HG02943 (cell line): ENCODE measurements around the gene NCOA7.
"Not testable (repeated sequence)": the region's sequence is repeated elsewhere in the genome, so short reads cannot be mapped to it uniquely, and the experiment has no call there.

Experiments
- ATAC-seq: cut with Tn5 transposase; IDR thresholded peaks from one replicate; pipeline ENCODE4 v1.9.1; 2021; ENCODE audit warnings: mild to moderate bottlenecking, low read depth, moderate library complexity; ENCODE audit not compliant: unreplicated experiment

Gene NCOA7

DNA sequence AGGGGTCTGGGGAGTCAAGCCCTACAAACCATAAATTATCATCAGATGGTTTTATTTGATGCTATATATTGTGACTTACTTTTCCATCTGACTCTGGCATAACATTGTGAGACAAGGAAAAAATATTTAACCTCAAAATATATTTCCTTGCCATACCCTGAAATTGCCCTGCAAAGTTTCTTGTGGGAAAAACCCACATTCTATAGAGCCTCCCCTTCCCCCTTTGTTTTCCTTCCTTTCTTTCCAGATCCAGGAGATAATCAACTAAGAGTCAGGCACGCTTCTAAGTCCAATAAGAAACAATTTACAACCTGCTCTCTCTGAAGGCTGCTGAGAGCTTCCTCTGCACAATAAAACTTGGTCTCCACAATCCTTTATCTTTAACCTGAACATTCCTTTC, 148.3 kb downstream of the NCOA7 start:
- no peak for ATAC-seq

DNA sequence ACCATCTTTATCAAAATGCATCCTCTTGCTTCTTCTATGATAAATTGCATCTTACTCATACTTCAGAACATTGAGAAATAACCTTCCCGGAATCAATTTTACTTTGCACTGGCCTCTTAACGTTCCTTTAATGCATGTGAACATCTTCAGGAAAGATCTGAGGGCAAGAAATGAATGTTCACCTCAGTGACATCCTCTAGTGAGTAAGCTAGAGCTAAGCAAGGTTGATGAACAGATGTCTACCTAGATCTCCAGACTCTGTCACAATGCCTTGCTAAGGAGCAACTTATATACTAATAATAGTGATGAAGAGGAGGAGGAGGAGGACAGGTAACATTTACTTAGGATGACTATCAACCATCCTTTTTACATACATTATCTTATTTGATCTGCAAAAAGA, 149.0 kb downstream of the NCOA7 start:
- no peak for ATAC-seq

DNA sequence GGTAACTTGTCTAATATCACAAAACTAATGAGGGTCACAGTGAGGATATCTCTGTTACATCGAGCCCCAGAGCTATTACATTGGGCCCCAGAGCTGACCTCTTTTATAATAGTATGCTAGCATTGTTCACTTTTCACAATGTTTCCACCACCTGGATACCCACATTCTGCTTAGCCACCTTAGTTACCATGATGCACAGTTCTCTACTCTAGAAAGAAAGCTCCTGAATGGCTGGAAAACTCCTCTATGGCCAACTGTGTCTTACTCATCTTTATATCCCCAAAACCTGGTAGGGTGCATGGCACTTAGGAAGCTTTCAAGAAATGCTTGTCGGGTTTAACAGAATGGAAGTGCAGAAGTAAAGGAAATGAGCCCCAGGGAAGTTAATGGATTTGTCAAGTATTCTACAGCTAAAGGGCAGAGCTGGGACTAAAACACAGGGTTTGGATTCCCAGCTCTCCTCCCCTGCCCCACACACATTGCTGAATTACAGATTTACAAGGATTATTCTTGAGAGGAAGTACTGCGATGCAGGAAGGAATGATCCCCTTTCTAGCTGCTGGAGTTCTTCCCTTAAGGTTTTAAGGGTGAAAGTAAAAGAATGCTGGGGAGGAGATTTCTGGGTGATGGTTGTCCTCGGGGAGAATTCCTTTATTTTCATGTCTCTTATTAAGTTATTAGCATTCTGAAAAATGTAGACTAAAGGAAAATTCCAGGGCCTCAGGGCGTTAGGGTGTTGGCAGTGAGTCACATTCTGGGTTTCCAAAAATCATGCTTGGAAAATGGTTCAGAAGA, 149.7 kb downstream of the NCOA7 start:
- ATAC-seq: no peak

DNA sequence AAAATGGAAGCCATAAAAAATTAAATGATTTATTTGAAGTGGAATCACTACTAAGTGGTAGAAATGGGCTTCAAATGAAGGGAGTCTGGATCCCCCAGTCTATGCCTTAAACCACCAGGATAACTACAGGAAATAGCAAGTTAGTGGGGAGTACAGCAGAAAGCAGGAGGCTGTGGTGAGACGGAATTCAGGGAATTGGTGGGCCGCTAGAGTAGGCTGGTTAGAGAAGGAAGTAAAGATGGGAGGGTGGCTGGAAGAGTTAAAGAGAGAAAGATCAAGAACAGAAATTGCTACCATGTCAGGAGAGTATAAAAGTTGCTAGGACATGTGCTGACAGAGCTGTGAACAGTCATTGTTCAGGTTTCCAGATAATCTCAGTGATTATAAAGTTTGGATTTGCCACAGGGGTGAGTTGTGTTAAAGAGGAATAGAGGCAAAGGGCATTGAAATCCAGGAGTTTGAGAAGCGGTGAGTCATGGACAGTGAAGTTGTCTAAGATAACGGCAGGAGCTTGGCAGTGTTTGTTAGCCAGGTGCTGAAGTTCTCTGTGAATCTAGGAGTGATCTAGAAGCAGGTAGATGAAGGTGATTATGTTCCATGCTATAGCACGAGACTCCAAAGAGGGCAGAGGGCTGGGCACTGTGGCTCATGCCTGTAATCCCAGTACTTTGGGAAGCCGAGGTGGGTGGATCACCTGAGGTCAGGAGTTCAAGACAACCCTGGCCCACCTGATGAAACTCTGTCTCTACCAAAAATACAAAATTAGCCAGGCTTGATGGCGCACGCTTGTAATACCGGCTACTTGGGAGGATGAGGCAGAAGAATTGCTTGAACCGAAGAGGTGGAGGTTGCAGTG, 152.1 kb downstream of the NCOA7 start:
- no peak for ATAC-seq

DNA sequence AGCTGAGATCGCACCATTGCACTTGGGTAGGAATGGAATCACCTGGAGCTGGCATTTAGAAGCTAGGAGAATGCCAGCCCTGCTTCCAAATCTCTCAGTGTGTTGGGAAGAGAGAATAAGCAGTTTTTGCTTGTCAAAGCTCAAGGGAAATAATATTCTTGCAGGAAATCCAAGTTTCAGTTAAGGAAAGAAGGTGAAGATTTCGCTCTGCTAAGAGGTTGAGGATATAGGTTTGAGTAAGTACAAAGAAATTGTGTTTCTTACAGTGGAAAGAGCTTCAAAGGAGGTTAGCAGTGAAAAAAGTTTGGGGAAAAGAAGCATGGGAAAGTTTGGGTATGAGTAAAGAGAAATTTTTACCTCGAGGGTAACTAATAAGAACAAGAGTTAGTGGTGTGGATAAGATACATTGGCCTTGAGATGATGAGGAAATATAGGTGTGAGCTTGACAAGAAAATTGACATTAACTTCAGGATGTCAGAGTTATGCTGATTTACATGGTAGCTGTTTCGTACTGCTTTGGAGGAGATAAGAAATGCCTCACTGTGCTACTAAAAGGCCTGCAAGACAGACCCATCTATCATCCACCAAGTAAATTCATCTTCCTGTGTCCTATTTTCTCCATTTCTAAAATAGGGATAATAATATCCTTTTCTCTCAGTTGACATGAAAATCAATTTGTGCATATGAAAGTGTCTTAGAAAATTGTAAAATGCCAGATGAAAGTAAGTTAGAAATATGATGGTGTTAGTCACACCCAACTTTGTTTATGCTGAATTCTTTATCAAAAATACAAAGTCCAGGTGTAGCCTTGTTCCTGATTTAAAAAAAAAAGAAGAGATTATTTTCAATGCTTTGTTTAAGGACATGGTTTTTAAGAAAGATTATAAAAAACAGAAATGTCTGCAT, 153.0 kb downstream of the NCOA7 start:
- ATAC-seq: no peak

DNA sequence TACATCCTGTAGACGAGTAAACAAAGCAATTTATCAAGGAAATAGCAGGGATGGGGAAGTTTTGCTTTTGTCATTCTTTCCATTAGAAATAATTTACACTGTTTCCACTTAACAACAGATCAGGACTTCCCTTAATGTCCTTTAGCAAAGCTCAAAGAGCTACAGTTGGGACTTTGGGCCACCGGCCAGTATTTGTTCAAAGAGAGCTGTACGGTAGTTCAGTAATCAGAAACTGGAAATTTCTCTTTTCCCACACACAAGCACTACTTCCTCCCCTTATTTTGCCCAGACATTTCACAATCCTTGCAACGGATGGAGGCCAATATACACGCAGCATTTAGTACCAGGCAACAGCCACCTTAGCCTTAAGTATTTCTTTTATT, 153.7 kb downstream of the NCOA7 start:
- no peak for ATAC-seq

DNA sequence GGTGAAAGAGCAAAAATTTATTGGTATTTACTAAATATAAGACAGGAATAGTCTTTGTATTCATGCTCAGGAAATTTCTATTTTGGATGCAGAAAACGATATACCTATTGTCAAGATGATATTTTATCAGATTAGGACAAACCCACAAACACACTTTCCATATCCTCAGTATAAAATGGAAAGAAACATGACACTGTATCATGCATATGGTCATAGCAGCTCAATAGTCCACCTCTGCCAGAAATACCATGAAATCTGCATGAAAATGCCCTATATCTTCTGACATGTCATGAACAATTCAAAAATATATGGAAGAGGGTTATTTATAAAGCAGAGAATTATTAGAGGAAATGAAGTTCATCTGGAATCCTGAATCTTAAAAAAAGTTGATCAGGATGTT, 154.1 kb downstream of the NCOA7 start:
- ATAC-seq: no peak

DNA sequence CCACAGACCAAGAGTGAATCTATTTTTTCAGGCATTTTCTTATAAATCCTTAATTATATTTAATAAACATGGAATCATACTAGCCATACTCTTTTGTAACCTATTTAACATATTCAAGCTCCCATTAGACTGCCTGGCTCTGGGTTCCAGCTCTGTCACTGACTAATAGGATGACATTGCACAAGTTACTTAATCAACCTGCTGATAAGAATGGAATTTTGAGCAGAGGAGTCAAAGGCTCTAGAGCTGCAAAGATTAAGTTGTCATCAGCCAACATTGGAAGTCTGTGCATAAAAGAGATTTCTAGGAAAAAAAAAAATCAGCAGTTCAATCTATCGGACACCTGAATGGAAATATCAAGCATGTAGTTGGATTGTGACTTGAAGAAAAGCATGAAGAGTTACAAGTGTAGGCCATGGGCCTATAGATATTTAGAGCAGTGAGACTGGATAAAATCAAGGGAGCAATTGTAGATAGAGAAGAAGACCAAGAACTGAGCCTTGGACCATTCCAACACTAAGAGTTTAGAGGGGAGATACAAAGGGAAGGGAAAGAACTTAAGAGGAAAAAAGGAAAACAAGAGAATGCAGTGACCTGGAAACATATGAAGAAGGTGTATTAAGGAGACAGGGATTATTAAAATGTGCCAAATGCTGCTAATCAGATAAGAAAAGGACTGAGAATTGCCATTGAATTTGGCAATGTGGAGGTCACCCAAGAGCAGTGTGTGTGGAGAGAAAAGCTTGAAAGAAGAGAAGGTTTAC, 154.8 kb downstream of the NCOA7 start:
- no peak for ATAC-seq

DNA sequence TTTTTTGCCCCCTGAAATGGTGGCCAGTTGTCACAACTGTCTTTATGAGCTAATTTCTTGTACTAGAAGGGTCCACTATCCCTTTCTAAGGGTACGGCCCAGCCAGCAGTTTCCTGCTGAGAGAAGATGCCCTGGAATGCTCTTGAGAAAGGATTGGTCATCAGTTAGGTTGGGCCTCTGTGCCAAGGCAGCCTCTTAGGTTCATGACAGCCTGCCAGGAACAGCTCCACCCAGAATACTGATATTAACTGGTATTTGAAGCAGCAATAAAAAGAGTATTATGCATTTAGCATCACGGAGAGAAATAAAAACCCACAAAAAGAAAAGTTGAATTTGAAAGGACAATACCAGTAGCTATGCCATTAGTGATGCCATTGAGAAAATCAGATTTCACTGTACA, 156.9 kb downstream of the NCOA7 start:
- ATAC-seq: no peak

DNA sequence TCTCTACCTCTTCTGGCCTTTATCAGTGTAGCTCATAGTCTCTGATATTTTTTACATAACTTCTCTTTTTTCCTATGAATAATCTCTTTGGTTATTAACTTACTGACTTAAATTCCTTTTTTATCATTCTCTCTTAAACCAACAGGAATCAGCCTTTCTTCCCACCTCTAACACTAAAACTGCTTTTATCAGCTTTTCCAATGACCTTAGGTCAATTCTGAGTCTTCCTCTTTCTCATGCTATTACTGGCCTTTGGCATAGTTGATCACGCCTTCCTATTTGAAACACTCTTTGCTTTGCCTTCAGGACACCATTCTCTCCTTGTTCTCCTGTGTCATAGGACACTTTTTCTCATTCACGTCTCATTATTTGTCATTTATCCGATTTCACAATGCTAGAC, 157.7 kb downstream of the NCOA7 start:
- ATAC-seq: no peak

DNA sequence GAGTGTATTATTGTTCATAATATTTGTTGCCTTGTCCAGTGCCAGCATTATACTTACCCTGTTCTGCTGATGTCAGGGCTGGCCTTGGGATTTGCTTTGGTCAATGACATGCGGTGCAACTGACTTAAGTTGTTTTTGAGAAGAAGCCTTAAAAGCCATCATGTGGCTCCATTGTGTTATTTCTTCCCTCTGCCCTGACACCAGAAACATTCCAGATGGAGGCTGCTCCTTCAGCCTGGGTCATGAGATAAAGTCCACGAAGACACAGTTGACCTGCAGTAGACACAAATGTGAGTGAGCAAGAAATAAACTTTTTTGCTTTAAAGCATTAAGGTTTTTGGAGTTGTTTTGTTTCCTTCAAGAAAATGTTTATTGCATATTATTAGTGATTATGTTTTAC, 158.3 kb downstream of the NCOA7 start:
- ATAC-seq: no peak

DNA sequence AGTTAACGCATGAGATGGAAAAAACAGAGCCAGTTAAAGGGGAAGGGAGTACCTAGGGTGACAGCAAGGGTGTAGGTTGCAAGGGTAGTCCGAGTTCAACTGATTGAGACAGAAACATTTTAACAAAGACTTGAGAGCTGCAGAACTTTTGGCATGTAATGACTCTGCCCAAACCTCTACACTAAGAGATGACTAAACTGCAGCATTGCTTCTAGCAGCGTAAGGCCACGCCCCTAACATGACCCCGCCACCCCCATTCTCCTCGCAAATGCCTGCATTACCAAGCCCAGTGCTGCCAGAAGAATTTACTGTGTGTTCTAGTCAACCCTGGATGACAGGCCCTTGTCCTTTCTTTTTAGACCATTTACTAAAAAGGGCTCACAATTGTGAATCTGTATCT, 159.5 kb downstream of the NCOA7 start:
- no peak for ATAC-seq

DNA sequence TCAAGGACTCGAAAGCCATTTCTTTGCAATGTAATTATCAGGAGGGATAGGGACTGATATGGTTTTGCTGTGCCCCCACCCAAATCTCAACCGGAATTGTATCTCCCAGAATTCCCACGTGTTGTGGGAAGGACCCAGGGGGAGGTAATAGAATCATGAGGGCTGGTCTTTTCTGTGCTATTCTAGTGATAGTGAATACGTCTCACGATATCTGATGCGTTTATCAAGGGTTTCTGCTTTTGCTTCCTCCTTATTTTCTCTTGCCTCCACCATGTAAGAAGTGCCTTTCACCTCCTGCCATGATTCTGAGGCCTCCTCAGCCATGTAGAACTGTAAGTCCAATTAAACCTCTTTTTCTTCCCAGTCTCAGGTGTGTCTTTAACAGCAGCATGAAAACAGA, 160.0 kb downstream of the NCOA7 start:
- not testable (repeated sequence) for ATAC-seq

DNA sequence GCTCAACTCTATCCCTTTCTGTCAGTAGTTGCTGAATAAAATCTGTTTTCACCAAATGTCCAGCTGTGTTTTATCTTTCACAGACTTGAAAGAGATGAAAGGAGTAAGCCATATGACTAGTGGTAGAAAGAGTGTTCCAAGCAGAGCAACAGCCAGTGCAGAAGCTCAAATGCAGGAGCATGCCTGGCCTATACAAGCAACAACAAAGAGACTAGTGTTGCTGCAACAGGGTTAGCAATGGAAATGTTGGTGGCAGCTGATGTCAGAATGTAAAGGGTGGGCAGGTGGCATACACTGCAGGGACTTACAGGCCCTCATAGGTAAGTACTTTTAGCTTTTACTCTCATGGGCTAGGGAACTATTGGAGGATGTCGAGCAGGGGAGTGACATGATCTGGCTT, 160.6 kb downstream of the NCOA7 start:
- ATAC-seq: no peak

DNA sequence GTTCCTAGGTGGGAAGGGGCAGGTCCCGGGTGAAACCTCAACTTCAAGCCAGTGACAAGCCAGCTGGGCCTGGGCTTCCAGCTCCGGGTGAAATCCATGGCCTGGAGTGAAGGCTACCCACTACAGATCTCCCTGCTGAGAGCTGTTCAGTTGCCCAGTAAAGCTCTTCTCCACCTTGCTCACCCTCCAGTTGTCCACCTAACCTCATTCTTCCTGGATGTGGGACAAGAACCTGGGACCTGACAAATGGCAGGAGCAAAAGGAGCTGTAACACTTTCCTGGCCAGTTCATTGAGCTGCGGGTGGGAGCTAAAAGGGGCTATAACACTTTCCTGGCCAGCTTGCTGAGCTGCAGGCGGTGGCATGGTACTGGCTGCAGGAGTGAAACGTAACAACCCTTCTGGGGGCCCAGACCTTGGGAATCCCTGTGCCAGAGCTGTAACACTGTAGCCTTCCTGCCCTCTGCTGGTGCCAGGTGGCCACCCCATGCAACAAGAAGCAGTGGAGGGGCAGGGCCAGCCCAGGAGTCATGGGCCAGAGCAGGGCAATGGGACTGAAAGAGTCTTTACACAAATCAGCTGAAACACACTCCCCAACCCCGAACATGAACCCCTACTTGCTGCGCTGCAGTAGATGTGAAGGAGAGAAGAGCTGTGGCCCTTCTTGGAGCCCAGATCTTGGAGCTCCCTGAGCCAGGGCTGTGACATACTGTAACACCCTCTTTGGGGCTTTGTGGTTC, 162.2 kb downstream of the NCOA7 start:
- ATAC-seq: no peak

DNA sequence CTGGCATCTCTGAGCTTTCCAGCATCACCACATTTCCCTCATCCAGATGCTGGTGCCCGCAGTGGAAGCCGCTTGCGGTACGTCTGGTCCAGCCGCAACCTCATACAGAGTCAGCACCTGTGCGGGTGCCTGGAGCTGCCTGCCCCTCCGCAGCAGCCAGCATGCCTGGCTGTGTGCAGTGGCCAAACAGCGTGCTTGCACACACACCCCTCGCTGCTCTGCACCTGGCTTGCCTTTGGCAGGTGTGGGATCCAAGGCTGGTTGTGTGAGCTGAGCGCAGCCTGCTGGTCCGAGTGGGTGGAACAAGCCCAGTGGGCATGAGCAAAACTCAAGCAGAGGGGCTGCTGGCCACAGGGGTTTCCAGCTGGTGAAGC, 162.7 kb downstream of the NCOA7 start:
- no peak for ATAC-seq

DNA sequence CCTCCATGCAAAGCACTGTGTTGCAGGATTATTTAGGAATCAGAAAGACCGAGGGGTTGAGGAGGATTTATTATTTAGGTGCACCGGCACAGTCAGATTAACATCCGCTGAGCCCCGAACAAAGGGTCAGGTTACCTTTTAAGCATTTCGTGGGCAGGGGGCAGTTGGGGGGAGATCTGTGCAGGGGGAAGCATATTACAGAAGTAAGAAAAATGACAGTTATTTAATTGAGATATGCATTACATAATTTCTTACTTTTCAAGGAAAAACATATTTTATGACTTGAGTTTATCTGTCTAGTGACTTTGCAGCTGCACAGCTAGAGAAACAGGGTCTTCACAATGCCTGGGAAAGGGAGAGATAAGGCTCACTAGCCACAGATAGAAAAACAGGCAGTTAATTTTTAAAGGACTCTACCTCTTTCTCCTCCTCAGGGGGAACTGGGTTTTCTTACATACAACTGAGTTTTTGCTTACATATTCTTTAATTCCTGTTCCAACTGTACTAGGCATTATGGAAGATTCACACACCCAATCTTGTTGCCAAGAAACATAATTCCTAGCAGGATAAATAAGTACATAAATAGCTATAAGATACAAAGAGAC, 164.1 kb downstream of the NCOA7 start:
- no peak for ATAC-seq

DNA sequence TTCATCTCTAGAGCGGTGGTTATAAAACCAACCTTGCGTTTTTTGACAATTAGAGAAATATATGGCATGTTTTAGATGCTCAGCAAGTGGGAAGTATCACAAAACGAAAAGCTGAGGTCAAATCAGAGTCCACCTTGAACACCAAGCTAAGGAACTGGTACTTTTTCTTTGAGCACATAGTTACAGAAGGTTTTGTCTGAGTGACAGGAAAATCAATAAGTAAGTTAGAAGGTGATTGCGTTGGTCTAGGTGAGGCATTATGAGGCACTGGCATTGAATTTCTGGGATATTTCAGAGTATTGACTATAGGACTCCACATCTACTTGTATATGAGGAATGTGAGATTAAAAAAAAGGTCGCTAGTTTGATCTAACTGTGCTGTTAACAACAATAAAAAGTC, 165.2 kb downstream of the NCOA7 start:
- no peak for ATAC-seq
